ENCODE data around the gene GSTO1.

- TF ChIP-seq CTCF (IDR thresholded peaks at IDR 0.05) (no peak), POLR2A (IDR thresholded peaks at IDR 0.05) (no peak)
Measured at GRCh38 chr10:104259456-104259855, 4.8 kb downstream of the GSTO1 start.

Measured in testis (tissue), 2 donors.